BE2C (cell line): Measurements from ENCODE around the gene SLC6A7.
"Not testable (repeated sequence)": the region's sequence is repeated elsewhere in the genome, so short reads cannot be mapped to it uniquely, and the experiment has no call there.

Source experiments
- DNase-seq: peaks from one replicate; pipeline ENCODE4 v3.0.0-alpha.2; 2020
- H3K27me3 ChIP-seq: fragments of 250-450 bp; sonication (Bioruptor Pico); 2 replicates; pipeline ENCODE4 v1.5.1; 2020; ENCODE audit warnings: mild to moderate bottlenecking
- H3K36me3 ChIP-seq: fragments of 250-450 bp; sonication (Bioruptor Pico); 2 replicates; pipeline ENCODE4 v1.5.1; 2020; ENCODE audit warnings: mild to moderate bottlenecking
- H3K4me1 ChIP-seq: fragments of 250-450 bp; sonication (Bioruptor Pico); 2 replicates; pipeline ENCODE4 v1.5.1; 2020
- H3K4me3 ChIP-seq: 2 replicates; pipeline ENCODE4 v1.5.1; 2011; ENCODE audit warnings: low read depth, low read length
- H3K9me3 ChIP-seq: fragments of 250-450 bp; sonication (Bioruptor Pico); 2 replicates; pipeline ENCODE4 v1.5.1; 2020
- CTCF ChIP-seq: IDR thresholded peaks from 2 replicates; pipeline ENCODE4 v1.5.1; 2012; ENCODE audit warnings: mild to moderate bottlenecking, low read depth, low read length

Gene SLC6A7

GRCh38 chr5:150223474-150223873 is 33.6 kb downstream of the SLC6A7 start:
- Histone ChIP-seq H3K27me3 (no peaks in the 10 kb centered on the region), H3K9me3 (no peaks in the 10 kb centered on the region), H3K4me3 (no peak overlapping the region), H3K36me3 (no peaks in the 10 kb centered on the region), H3K4me1 (peaks cover 6% of the 10 kb centered on the region)
- no peak for DNase-seq
- TF ChIP-seq CTCF: no peak

- TF ChIP-seq CTCF: no peak
- Histone ChIP-seq H3K9me3 (no peaks in the 10 kb centered on the region), H3K27me3 (no peaks in the 10 kb centered on the region), H3K4me3 (no peak overlapping the region), H3K4me1 (peaks cover 6% of the 10 kb centered on the region), H3K36me3 (no peaks in the 10 kb centered on the region)
- no peak for DNase-seq
Measured at GRCh38 chr5:150224483-150225027, 34.7 kb downstream of the SLC6A7 start.

GRCh38 chr5:150227036-150227435 is 37.2 kb downstream of the SLC6A7 start:
- Histone ChIP-seq H3K36me3 (no peaks in the 10 kb centered on the region), H3K4me3 (no peak overlapping the region), H3K9me3 (no peaks in the 10 kb centered on the region), H3K4me1 (peaks cover 6% of the 10 kb centered on the region), H3K27me3 (no peaks in the 10 kb centered on the region)
- no peak for DNase-seq
- no peak for TF ChIP-seq CTCF

- Histone ChIP-seq H3K4me1 (peaks cover 6% of the 10 kb centered on the region), H3K9me3 (no peaks in the 10 kb centered on the region), H3K4me3 (no peak overlapping the region), H3K27me3 (no peaks in the 10 kb centered on the region), H3K36me3 (no peaks in the 10 kb centered on the region)
- TF ChIP-seq CTCF: no peak
- DNase-seq: peak; percentile 50
Measured at GRCh38 chr5:150227606-150228273, 37.9 kb downstream of the SLC6A7 start.

GRCh38 chr5:150229571-150229970 is 39.7 kb downstream of the SLC6A7 start:
- Histone ChIP-seq H3K4me3 (no peak overlapping the region), H3K9me3 (no peaks in the 10 kb centered on the region), H3K36me3 (no peaks in the 10 kb centered on the region), H3K4me1 (peaks cover 6% of the 10 kb centered on the region), H3K27me3 (no peaks in the 10 kb centered on the region)
- no peak for TF ChIP-seq CTCF
- no peak for DNase-seq

- no peaks in the 10 kb centered on the region for H3K9me3 ChIP-seq
- no peak for TF ChIP-seq CTCF
- H3K4me3 ChIP-seq: no peak overlapping the region
- H3K36me3 ChIP-seq: no peaks in the 10 kb centered on the region
- no peak for DNase-seq
- peaks cover 6% of the 10 kb centered on the region for H3K4me1 ChIP-seq
- H3K27me3 ChIP-seq: no peaks in the 10 kb centered on the region
Measured at GRCh38 chr5:150230842-150231241, 41.0 kb downstream of the SLC6A7 start.

- DNase-seq, H3K27me3 ChIP-seq, H3K4me3 ChIP-seq, H3K4me1 ChIP-seq, H3K9me3 ChIP-seq, H3K36me3 ChIP-seq: not testable (repeated sequence)
Measured at GRCh38 chr5:150233706-150234105, 43.8 kb downstream of the SLC6A7 start.
